Neuronal stem cell (in vitro differentiated cells): ENCODE results near the gene TAS2R16.

ENCODE experiments used
- DNase-seq: peaks from one replicate; pipeline ENCODE4 v3.0.0-alpha.2; 2013; ENCODE audit warnings: low spot score
- H2AFZ ChIP-seq: one replicate; pipeline ENCODE4 v1.6.1; 2013; ENCODE audit warnings: mild to moderate bottlenecking, low read length, inconsistent platforms
- H2AK5ac ChIP-seq: 2 replicates; pipeline ENCODE4 v1.6.1; 2013; ENCODE audit warnings: low read depth, mild to moderate bottlenecking, inconsistent platforms, low read length, moderate library complexity, mixed read lengths
- H2BK120ac ChIP-seq: 2 replicates; pipeline ENCODE4 v1.6.1; 2013; ENCODE audit warnings: low read depth, mild to moderate bottlenecking, inconsistent platforms, low read length, moderate library complexity, mixed read lengths
- H2BK12ac ChIP-seq: one replicate; pipeline ENCODE4 v1.6.1; 2013; ENCODE audit warnings: low read length, inconsistent platforms
- H2BK15ac ChIP-seq: 2 replicates; pipeline ENCODE4 v1.6.1; 2013; ENCODE audit warnings: mild to moderate bottlenecking, low read length, inconsistent platforms, mixed read lengths
- H2BK5ac ChIP-seq: one replicate; pipeline ENCODE4 v1.6.1; 2013; ENCODE audit warnings: inconsistent platforms, mild to moderate bottlenecking, low read length, moderate library complexity
- H3K14ac ChIP-seq: one replicate; pipeline ENCODE4 v1.6.1; 2013; ENCODE audit warnings: low read length, inconsistent platforms
- H3K18ac ChIP-seq: 2 replicates; pipeline ENCODE4 v1.6.1; 2013; ENCODE audit warnings: low read length, inconsistent platforms
- H3K23ac ChIP-seq: 2 replicates; pipeline ENCODE4 v1.6.1; 2013; ENCODE audit warnings: low read depth, mild to moderate bottlenecking, mixed read lengths, low read length, inconsistent platforms; ENCODE audit not compliant: poor library complexity
- H3K27ac ChIP-seq: replicated peaks from 3 replicates; pipeline ENCODE4 v1.5.1; 2013; ENCODE audit warnings: low read length, inconsistent platforms
- H3K27me3 ChIP-seq, 3 experiments: 2 replicates each; pipeline ENCODE4 v1.6.1; 2013; ENCODE audit warnings: low read length in 3 of 3, mild to moderate bottlenecking in 2 of 3, inconsistent platforms in 1 of 3, low read depth in 1 of 3, mixed read lengths in 1 of 3, moderate library complexity in 1 of 3; ENCODE audit not compliant: control insufficient read depth in 3 of 3, insufficient read depth in 3 of 3
- H3K36me3 ChIP-seq, 2 donors: replicated peaks in 1 of 2; 2 replicates each; pipeline ENCODE4 v1.6.1; 2013; ENCODE audit warnings: low read length in 2 of 2; ENCODE audit not compliant: control insufficient read depth in 2 of 2, insufficient read depth in 2 of 2
- H3K4ac ChIP-seq: 2 replicates; pipeline ENCODE4 v1.6.1; 2013; ENCODE audit warnings: inconsistent platforms, mild to moderate bottlenecking, low read length, moderate library complexity
- H3K4me1 ChIP-seq, 2 donors: 1 replicate in 1 of 2; 2 replicates in 1 of 2; pipeline ENCODE4 v1.6.1; 2013; ENCODE audit warnings: low read length in 2 of 2, low read depth in 1 of 2; ENCODE audit not compliant: control insufficient read depth in 2 of 2, insufficient read depth in 1 of 2
- H3K4me2 ChIP-seq: one replicate; pipeline ENCODE4 v1.6.1; 2013; ENCODE audit warnings: mild to moderate bottlenecking, low read length, inconsistent platforms; ENCODE audit not compliant: insufficient read depth, poor library complexity, severe bottlenecking
- H3K4me3 ChIP-seq, 2 donors: 2 replicates each; pipeline ENCODE4 v1.5.1; 2013; ENCODE audit warnings: low read length in 2 of 2, mild to moderate bottlenecking in 2 of 2, inconsistent platforms in 1 of 2, moderate library complexity in 1 of 2
- H3K79me1 ChIP-seq: one replicate; pipeline ENCODE4 v1.6.1; 2013; ENCODE audit warnings: low read depth, mild to moderate bottlenecking, inconsistent platforms, low read length, moderate library complexity
- H3K9ac ChIP-seq: one replicate; pipeline ENCODE4 v1.6.1; 2013; ENCODE audit warnings: mild to moderate bottlenecking, low read depth, low read length, inconsistent platforms; ENCODE audit not compliant: poor library complexity
- H3K9me3 ChIP-seq, 2 donors: replicated peaks in 1 of 2; 2 replicates each; pipeline versions ENCODE3 to v1.6.1; 2013; ENCODE audit warnings: low read length in 2 of 2, mild to moderate bottlenecking in 2 of 2, inconsistent platforms in 1 of 2, low read depth in 1 of 2, mixed read lengths in 1 of 2, moderate library complexity in 1 of 2; ENCODE audit not compliant: control insufficient read depth in 2 of 2, insufficient read depth in 1 of 2
- H4K8ac ChIP-seq: one replicate; pipeline ENCODE4 v1.6.1; 2013; ENCODE audit warnings: low read depth, mild to moderate bottlenecking, inconsistent platforms, low read length, moderate library complexity
- H4K91ac ChIP-seq: one replicate; pipeline ENCODE4 v1.6.1; 2013; ENCODE audit warnings: low read length, low read depth, mild to moderate bottlenecking, inconsistent platforms; ENCODE audit not compliant: poor library complexity
- WGBS, 2 donors: extraction: QIAGEN DNeasy Blood & Tissue Kit; methylation state at CpG; one replicate each; pipeline ENCODE4 v1.1.7; 2013; ENCODE audit warnings: missing lambda C conversion rate in 2 of 2, mixed read lengths in 1 of 2; ENCODE audit not compliant: insufficient read length in 2 of 2, insufficient replicate concordance in 1 of 2; ENCODE audit errors: extremely low coverage in 2 of 2; 5-methylcytosine and 5-hydroxymethylcytosine counted together

The TAS2R16 gene

DNA sequence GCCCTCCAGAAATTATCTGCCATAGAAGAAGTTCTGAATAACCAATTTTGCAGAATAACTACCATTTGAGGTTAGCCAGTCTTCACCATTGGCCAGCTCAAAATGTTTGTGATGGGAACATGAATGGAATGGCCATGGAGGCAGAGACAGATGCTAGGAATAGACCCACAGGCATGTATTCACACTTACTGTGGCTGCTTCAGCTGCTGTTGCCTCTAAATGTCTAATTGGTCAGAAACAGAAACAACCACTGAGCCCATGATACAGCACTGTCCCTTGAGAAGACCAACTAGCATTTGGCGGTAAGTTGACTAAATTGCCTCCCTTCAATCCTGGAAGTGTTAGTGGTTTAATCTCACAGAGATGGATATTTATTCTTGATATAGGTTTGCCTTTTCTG lies 38.6 kb upstream of the TAS2R16 start:
- H3K79me1 ChIP-seq = no peaks in the 10 kb centered on the region
- WGBS, 2 donors = no CpG with 5 or more reads among the region's 1 CpG
- no peak overlapping the region for H3K14ac ChIP-seq
- no peak overlapping the region for H2BK5ac ChIP-seq
- no peak overlapping the region for H3K18ac ChIP-seq
- DNase-seq = no peak
- H2BK120ac ChIP-seq = no peak overlapping the region
- no peak overlapping the region for H3K4me2 ChIP-seq
- H2BK12ac ChIP-seq = no peak overlapping the region
- H3K27ac ChIP-seq = no peak overlapping the region
- no peaks in the 10 kb centered on the region for H3K4me1 ChIP-seq
- no peak overlapping the region for H3K9ac ChIP-seq
- peaks cover 0 to 2% of the 10 kb centered on the region in 2 donors for H3K9me3 ChIP-seq
- no peak overlapping the region for H4K91ac ChIP-seq
- no peaks in the 10 kb centered on the region for H3K27me3 ChIP-seq
- H3K4ac ChIP-seq = no peak overlapping the region
- H4K8ac ChIP-seq = no peak overlapping the region
- H3K4me3 ChIP-seq = no peak overlapping the region
- H3K23ac ChIP-seq = no peak overlapping the region
- H2AK5ac ChIP-seq = no peak overlapping the region
- H3K36me3 ChIP-seq = no peaks in the 10 kb centered on the region
- H2AFZ ChIP-seq = no peak overlapping the region
- H2BK15ac ChIP-seq = no peak overlapping the region

DNA sequence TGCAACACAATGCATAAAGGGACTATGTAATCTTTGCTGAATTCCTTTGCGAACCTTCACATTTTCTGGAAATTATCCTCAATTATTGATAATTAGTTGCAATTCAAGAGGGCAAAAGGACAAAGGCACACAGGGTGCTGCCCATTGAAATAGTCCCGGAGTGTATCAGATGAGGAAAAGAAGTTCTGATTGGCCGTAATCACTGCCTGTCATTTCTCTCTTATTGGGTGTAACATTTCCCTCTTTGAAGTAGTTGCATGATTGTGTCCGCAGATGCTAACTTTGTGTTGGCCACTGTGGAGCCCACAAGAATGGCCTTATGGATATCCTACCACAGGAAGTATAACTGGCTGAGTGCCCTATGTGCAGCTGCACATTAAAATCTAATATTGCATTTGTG lies 35.1 kb upstream of the TAS2R16 start:
- no peak overlapping the region for H2BK5ac ChIP-seq
- no peak overlapping the region for H3K4ac ChIP-seq
- H3K4me2 ChIP-seq = no peak overlapping the region
- no peak overlapping the region for H2AK5ac ChIP-seq
- no peak for DNase-seq
- H3K27me3 ChIP-seq = no peaks in the 10 kb centered on the region
- H2AFZ ChIP-seq = no peak overlapping the region
- WGBS, 2 donors = no CpG with 5 or more reads among the region's 4 CpGs
- no peak overlapping the region for H3K9ac ChIP-seq
- H3K4me1 ChIP-seq = peaks cover 0 to 6% of the 10 kb centered on the region in 2 donors
- H3K79me1 ChIP-seq = no peaks in the 10 kb centered on the region
- no peak overlapping the region for H3K18ac ChIP-seq
- no peak overlapping the region for H2BK12ac ChIP-seq
- H2BK15ac ChIP-seq = no peak overlapping the region
- H3K4me3 ChIP-seq = no peak overlapping the region
- H3K27ac ChIP-seq = no peak overlapping the region
- H3K36me3 ChIP-seq = no peaks in the 10 kb centered on the region
- no peak overlapping the region for H4K8ac ChIP-seq
- H3K23ac ChIP-seq = no peak overlapping the region
- no peak overlapping the region for H3K14ac ChIP-seq
- H4K91ac ChIP-seq = no peak overlapping the region
- H2BK120ac ChIP-seq = no peak overlapping the region
- peaks cover 0 to 2% of the 10 kb centered on the region in 2 donors for H3K9me3 ChIP-seq

DNA sequence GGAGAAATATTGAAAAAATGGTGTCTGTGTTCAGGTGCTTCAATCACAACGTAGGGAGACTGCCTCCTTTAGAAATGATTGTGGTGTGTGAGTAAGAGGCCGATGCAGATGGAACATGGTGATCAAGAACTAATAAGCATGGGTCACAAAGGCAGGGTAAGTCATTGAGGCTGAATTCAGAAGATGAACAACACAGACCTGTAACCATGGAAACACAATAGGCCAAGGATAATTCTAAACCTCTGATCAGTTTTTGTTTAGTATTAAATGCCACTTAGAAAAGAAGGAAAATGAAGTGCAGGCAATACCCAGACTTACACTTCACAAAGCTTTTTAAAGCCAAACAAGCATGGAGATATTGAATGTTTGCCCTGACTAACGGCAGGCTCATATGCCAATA lies 32.8 kb upstream of the TAS2R16 start:
- WGBS, 2 donors = no CpG with 5 or more reads among the region's 3 CpGs
- H3K27ac ChIP-seq = no peak overlapping the region
- H2AFZ ChIP-seq = peak overlapping the region; percentile 39
- no peaks in the 10 kb centered on the region for H3K79me1 ChIP-seq
- H3K4me2 ChIP-seq = no peak overlapping the region
- no peaks in the 10 kb centered on the region for H3K9me3 ChIP-seq
- H2BK120ac ChIP-seq = no peak overlapping the region
- H2AK5ac ChIP-seq = no peak overlapping the region
- no peak overlapping the region for H3K4me3 ChIP-seq
- H3K4me1 ChIP-seq = peaks cover 0 to 6% of the 10 kb centered on the region in 2 donors
- H2BK12ac ChIP-seq = no peak overlapping the region
- no peak overlapping the region for H4K8ac ChIP-seq
- H3K4ac ChIP-seq = no peak overlapping the region
- H2BK15ac ChIP-seq = no peak overlapping the region
- H4K91ac ChIP-seq = no peak overlapping the region
- H3K14ac ChIP-seq = no peak overlapping the region
- no peaks in the 10 kb centered on the region for H3K36me3 ChIP-seq
- no peaks in the 10 kb centered on the region for H3K27me3 ChIP-seq
- H3K18ac ChIP-seq = no peak overlapping the region
- no peak overlapping the region for H3K23ac ChIP-seq
- H3K9ac ChIP-seq = no peak overlapping the region
- H2BK5ac ChIP-seq = no peak overlapping the region
- DNase-seq = no peak

DNA sequence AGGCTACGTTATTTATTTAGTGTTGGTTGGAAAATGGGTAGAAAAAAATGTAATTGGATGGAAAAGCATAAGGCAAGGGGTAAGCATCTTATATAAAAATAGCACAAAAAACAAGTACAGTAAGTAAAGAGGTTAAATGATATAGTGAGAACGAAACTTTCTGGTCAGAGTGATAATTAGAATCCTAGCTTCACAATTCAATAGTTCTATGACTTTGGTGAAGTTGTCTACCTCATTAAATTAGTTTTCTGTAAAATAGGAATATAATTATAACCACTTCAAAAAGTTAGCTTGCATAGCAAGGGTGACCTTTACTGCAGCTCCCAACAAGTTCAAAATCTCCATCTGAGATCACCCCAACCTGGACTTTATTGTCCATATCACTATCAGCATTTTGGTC lies 30.8 kb upstream of the TAS2R16 start:
- Histone ChIP-seq H3K4ac (no peak overlapping the region), H3K36me3 (no peaks in the 10 kb centered on the region), H3K79me1 (no peaks in the 10 kb centered on the region), H3K9me3 (peaks cover 0 to 4% of the 10 kb centered on the region in 2 donors), H2BK12ac (no peak overlapping the region), H3K4me3 (no peak overlapping the region), H3K23ac (no peak overlapping the region), H2BK15ac (no peak overlapping the region), H4K8ac (no peak overlapping the region), H3K9ac (no peak overlapping the region), H2AFZ (no peak overlapping the region), H3K4me2 (no peak overlapping the region), H3K14ac (no peak overlapping the region), H3K27ac (no peak overlapping the region), H3K18ac (no peak overlapping the region), H2BK5ac (no peak overlapping the region), H3K27me3 (no peaks in the 10 kb centered on the region), H2BK120ac (no peak overlapping the region), H2AK5ac (no peak overlapping the region), H4K91ac (no peak overlapping the region), H3K4me1 (peaks cover 0 to 6% of the 10 kb centered on the region in 2 donors)
- no peak for DNase-seq
- WGBS, 2 donors = 100% methylated on average over 1 of the region's 2 CpGs; no CpG with 5 or more reads in 1 of the 2 donors
